ENCODE measurements around the gene HMGCS2.

GRCh38 chr1:119799003-119799402 lies 30.3 kb upstream of the HMGCS2 start:
- TF ChIP-seq CTCF (IDR thresholded peaks at IDR 0.05; ENCODE audit: low read depth, low read length) (no peak), EZH2phosphoT487 (IDR thresholded peaks at IDR 0.05; ENCODE audit: low read depth) (no peak)

All from OCI-LY3 (cell line).